Measurements from ENCODE around the gene EHD1. TPM values are rescaled to one million over a fixed set of nuclear protein-coding genes. Genes with fewer than 3 reads are reported as not detected.

Gene EHD1
- 64.5 TPM for total RNA-seq

- peak; percentile 100 for DNase-seq (ENCODE audit: low spot score)
- ATAC-seq = peak; percentile 94
- intact Hi-C loops (cut with DNase I) = no loop called here
These were observed at the start of gene EHD1 for GRCh38 chr11:64878494-64879243. EHD1 (minus strand) TSS chr11:64878621; CDS start chr11:64878464, 157 bp downstream.

DNA sequence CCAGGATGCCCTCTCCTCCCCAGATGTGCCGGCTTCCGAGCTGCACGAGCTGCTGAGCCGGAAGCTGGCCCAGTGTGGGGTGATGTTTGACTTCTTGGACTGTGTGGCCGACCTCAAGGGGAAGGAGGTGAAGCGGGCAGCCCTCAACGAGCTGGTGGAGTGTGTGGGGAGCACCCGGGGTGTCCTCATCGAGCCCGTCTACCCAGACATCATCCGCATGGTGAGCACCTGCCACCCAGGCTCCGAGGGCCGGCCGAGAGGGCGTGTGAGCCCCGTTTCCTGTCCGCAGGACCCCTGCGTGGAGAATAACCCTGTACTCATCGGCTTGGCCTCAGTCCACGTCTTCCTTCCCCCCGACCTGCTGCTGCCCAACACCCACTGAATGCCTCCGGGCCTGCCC is 48.3 kb upstream of the EHD1 start:
- ATAC-seq (no peak), DNase-seq (ENCODE audit: low spot score) (no peak)
- intact Hi-C loops (cut with DNase I) = loop anchor here (10.0 kb wide), 1 partner anchor 188 kb away; the partner anchor contains the start of genes TM7SF2 and ZNHIT2

- intact Hi-C loops (cut with DNase I) = loop anchor here (10.0 kb wide), 1 partner anchor 189 kb away; the partner anchor contains the start of genes TM7SF2 and ZNHIT2
- no peak for DNase-seq (ENCODE audit: low spot score)
- no peak for ATAC-seq
These were observed 47.4 kb upstream of the EHD1 start for GRCh38 chr11:64925536-64926436.

- DNase-seq (ENCODE audit: low spot score) (no peak), ATAC-seq (no peak)
- intact Hi-C loops (cut with DNase I) = loop anchor here (10.0 kb wide), 1 partner anchor 190 kb away; the partner anchor contains the start of genes TM7SF2 and ZNHIT2
These were observed 46.5 kb upstream of the EHD1 start for GRCh38 chr11:64924910-64925284.

- DNase-seq (ENCODE audit: low spot score) = peak; percentile 95
- intact Hi-C loops (cut with DNase I) = loop anchor here (10.0 kb wide), 1 partner anchor 191 kb away; the partner anchor contains the start of genes TM7SF2 and ZNHIT2
- ATAC-seq = peak; percentile 97
These were observed 45.8 kb upstream of the EHD1 start, which contains the start of gene PPP2R5B for GRCh38 chr11:64923944-64924909. PPP2R5B (plus strand) TSS chr11:64924689; CDS start chr11:64925735, 1,046 bp downstream.

DNA sequence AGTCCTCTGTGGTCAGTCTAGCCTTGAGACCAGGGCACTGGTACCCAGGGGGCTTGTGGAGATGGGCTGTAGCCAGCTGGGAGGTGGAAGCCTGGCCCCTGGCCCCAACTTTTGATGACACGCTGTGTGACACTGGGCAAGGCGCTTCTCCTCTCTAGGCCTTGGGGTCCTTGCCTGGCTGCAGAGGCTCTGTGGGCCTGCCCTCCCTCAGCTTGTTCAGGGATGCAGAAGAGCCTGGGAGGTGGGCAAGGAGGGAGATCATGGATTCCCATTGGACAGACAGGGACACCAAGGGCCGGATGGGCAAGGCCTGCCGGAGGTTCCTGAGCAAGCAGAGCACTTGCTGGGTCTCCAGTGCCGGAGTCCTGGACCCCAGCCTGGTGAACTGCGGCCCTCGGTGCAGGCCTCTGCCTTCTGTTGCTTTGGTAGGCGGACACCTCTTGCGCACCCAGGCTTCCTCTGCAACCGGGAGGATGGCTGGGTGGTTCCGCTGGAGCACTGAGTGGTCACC is 44.8 kb upstream of the EHD1 start:
- no peak for ATAC-seq
- no peak for DNase-seq (ENCODE audit: low spot score)
- intact Hi-C loops (cut with DNase I) = loop anchor here (10.0 kb wide), 1 partner anchor 192 kb away; the partner anchor contains the start of genes TM7SF2 and ZNHIT2

DNA sequence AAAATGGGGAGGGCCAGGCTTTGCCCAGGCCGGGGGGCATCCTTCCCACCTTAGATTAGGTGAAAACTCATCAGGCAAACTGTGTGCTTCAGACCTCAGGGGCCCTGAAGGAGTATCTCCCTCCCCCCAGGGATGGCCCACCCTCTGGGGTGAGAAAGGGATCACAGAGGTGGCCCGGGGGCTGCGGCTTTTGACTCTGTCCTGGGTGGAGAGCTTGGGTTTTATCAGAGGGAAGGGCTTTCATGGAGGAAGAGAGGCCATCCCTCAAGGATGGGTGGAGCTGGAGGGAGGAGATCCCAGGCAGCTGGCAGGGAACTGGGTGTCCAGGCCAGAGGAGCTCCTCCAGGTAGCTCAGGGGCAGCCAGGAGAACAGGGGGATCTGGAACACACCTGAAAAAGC is 43.0 kb upstream of the EHD1 start:
- no peak for DNase-seq (ENCODE audit: low spot score)
- ATAC-seq = no peak
- intact Hi-C loops (cut with DNase I) = loop anchor here (10.0 kb wide), 1 partner anchor 193 kb away; the partner anchor contains the start of genes TM7SF2 and ZNHIT2

DNA sequence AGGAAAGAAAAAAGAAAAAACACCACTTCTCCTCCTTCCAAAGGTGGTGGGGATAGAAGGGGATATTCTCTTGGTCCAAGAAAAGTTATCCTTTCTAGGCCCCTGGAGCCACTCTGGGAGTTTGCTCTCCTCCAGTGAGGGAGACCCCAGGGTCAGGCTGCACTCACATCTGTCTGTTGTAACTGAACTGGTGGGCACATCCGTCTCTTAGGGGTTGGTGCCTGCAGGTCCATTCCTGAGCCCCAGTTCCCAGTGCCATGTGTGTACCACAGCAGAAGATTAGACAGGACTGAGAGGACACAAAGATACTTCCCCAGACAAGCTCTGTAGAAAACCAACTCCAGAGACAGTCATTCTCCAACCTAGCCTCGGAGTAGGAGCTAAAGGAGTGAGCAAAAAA is 41.7 kb upstream of the EHD1 start:
- DNase-seq (ENCODE audit: low spot score) (peak; percentile 51), ATAC-seq (no peak)
- intact Hi-C loops (cut with DNase I) = loop anchor here (10.0 kb wide), 1 partner anchor 195 kb away; the partner anchor contains the start of genes TM7SF2 and ZNHIT2

DNA sequence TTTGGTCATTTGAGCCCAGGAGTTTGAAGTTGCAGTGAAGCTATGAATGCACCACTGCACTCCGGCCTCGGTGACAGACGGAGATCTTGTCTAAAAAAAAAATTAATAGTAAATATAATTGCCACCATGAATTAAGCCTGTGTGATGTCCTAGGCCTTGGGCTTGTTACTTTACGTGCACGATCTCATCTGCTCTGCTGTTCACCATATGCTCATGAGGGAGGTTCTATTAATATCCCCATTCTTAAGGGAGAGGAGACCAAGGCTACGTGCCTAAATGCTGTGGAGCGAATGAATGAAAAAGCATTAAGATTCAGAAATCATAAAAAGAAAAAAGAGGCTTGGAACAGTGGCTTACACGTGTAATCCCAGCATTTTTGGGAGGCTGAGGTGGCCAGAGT is 41.2 kb upstream of the EHD1 start:
- intact Hi-C loops (cut with DNase I) = loop anchor here (10.0 kb wide), 2 partner anchors 95 to 195 kb away; partner anchors contain the start of genes ARL2, TM7SF2 and ZNHIT2
- ATAC-seq = no peak
- no peak for DNase-seq (ENCODE audit: low spot score)

GRCh38 chr11:64918017-64918416 is 39.6 kb upstream of the EHD1 start:
- DNase-seq (ENCODE audit: low spot score) = no peak
- ATAC-seq = peak; percentile 1
- intact Hi-C loops (cut with DNase I) = loop anchor here (10.0 kb wide), 1 partner anchor 97 kb away; the partner anchor contains the start of gene ARL2

DNA sequence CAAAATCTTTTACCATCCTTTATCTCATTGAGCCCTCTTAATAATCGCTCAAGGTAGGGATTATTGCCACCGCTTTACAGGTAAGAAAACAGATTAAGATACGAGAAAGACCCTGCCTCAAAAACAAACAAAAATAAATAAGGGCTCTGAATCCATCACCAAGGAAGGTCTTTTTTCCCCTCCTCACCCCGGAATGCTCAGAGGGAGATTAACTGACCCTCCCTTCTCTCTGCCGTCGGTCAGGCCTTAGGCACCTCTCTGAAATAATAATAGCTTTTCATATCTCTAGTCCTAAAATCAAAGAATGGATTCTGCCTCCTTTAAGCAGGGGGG is 39.2 kb upstream of the EHD1 start:
- no peak for ATAC-seq
- intact Hi-C loops (cut with DNase I) = loop anchor here (10.0 kb wide), 1 partner anchor 97 kb away; the partner anchor contains the start of gene ARL2
- no peak for DNase-seq (ENCODE audit: low spot score)

DNA sequence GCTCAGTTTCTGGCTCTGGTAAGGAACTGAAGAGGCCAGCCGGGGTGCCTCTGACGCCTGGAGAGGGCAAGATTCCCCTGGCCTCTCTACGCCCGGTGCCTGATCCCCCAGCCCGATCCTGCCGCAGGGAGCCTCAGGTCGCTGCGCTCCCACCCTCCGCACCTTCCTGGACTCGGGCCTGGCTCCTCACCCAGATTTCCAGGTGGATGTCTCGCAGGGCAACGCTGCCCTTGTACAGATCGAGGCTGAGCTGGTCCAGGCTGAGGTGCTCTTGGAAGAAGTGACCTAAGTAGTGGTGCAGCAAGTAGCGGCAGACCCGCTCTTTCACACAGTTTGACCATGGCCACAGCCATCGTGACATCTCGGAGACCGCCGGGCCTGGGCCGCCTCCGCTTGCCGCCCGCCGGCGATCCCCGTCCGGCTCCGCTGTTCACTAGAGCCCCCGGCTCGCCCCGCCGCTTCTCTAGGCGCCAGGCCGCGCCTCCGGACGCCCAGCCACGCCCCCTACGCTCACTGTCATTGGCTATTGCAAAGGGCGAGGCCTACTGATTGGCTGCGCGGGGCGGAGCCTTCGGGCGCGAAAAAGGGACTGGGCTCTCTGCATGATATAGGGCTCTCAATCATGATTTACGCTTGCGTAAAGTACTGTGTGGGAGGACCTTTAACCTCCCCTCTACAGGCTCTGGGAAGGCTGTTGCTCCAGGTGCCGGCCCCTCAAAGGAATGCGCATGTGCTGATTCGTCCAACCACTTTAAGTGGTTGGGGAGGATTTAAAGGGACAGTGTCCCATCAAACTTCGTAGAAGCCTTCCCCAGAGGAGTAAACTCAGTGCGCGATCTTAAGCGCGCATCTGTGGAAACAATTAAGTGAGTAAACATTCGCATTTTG is 38.6 kb upstream of the EHD1 start, which contains the start of gene ATG2A:
ATG2A (minus strand) TSS at position 435 of the 888 bp plus-strand sequence; CDS start at position 361, 74 bp downstream.
- ATAC-seq (peak; percentile 98), DNase-seq (ENCODE audit: low spot score) (peak; percentile 99)
- intact Hi-C loops (cut with DNase I) = loop anchor here (10.0 kb wide), 1 partner anchor 98 kb away; the partner anchor contains the start of gene ARL2

DNA sequence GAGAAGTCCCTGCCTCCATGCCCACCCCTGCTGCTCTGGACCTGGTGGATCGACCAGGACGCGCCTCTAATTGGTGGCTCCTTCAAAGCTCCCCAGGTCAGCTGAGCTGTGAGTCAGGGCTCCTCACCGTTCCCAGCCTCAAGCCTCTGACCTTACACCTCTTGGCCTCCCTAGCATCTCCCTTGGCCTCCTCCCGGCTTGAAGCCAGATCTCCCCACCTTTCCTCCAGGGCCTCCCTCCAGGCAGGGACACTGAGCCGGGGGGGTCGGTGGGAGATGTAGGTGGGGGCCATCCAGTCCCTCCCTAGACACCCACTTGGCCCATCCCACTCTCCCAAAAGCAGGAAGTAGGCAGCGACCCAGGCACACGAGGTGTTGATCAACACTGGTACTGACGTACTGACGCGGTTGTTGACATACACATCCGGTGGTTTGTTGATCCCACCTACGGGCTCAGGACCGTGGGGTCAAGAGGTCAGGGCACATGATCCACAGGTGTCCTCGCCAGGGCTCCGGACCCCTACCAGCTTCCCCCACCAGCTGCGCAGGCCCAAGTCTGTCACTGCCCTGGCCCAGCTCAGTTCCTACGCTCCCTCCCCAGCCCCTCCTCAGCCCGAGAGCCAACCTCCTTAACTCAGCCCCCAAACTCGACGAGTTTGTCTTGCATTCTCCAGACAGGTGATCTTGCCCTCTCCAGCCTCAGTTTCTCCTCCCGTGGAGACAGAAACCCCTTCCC is 37.8 kb upstream of the EHD1 start:
- peak; percentile 81 for DNase-seq (ENCODE audit: low spot score)
- ATAC-seq = peak; percentile 31
- intact Hi-C loops (cut with DNase I) = loop anchor here (10.0 kb wide), 1 partner anchor 99 kb away; the partner anchor contains the start of gene ARL2

GRCh38 chr11:64915376-64915887 is 37.0 kb upstream of the EHD1 start:
- DNase-seq (ENCODE audit: low spot score) (no peak), ATAC-seq (no peak)
- intact Hi-C loops (cut with DNase I) = loop anchor here (10.0 kb wide), 1 partner anchor 99 kb away; the partner anchor contains the start of gene ARL2

GRCh38 chr11:64914123-64914522 is 35.7 kb upstream of the EHD1 start:
- no peak for DNase-seq (ENCODE audit: low spot score)
- intact Hi-C loops (cut with DNase I) = loop anchor here (10.0 kb wide), 1 partner anchor 101 kb away; the partner anchor contains the start of gene ARL2
- no peak for ATAC-seq

Measured in sciatic nerve (tissue), 2 donors.